ENCODE results near the gene CASTOR1.

The CASTOR1 gene

GRCh38 chr22:30297276-30297990, 8.1 kb upstream of the CASTOR1 start:
- DNase-seq = no peak

DNA sequence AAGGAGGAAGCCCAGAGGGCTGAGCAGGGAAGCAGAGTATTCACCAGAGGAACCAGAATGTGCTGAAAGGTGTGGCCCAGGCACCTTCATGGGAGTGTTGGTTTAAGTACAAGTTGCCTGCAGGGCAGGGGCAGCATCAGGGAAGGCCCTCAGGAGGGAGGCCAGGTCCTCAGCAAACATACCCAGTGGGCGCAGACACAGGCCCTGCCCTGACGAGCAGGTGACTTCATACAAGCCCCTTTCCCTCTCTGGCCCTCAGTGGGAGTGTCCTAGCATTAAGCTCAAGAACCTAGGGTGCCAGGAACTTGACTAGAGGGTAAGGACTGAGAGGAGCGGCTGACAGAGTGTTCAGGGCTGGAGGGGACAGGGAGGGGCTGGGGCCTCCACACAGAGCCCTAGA, 7.5 kb upstream of the CASTOR1 start:
- DNase-seq = no peak

DNA sequence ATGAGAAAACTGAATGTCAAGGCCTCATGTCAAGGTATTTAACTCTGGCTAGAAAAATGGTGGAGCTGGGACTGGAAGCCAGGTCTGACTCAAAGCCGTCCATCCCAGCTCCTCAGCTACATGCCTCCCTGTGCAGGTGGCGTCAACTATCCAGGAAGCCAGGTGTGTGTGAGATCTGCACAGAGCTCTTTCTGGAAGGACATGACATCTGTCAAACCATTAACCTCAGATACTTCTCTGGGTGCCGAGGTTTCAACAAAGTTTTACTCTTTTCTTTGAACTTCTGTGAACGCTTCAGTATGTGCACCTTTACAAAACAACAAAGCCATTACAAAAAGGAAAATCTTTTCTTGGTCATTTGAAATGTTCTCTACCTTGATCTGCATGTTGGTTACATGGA, 7.0 kb upstream of the CASTOR1 start:
- DNase-seq = no peak

DNA sequence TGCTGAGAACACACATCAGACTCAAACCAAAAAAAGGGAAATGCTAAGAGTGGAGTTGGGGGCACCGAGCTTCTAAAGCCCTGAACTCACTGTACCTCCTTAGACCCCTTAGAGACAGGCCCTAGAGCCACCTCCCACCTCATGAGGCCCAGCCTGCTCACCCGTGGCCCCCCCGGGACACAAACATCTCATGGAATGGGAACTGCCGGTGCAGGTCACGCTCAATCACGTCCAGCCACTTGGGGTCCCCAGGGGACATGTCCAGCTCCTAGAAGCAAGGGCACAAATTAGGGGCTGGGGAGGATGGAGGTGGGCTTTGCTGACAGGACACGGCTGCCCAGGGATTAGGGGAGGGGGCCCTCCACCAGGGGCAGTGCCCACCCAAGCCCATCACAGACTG, 6.3 kb upstream of the CASTOR1 start:
- no peak for DNase-seq

- DNase-seq = no peak
Measured at GRCh38 chr22:30294830-30295229, 5.5 kb upstream of the CASTOR1 start.

GRCh38 chr22:30294066-30294465, 4.8 kb upstream of the CASTOR1 start:
- DNase-seq = no peak

- no peak for DNase-seq
Measured at GRCh38 chr22:30293026-30293425, 3.7 kb upstream of the CASTOR1 start.

DNA sequence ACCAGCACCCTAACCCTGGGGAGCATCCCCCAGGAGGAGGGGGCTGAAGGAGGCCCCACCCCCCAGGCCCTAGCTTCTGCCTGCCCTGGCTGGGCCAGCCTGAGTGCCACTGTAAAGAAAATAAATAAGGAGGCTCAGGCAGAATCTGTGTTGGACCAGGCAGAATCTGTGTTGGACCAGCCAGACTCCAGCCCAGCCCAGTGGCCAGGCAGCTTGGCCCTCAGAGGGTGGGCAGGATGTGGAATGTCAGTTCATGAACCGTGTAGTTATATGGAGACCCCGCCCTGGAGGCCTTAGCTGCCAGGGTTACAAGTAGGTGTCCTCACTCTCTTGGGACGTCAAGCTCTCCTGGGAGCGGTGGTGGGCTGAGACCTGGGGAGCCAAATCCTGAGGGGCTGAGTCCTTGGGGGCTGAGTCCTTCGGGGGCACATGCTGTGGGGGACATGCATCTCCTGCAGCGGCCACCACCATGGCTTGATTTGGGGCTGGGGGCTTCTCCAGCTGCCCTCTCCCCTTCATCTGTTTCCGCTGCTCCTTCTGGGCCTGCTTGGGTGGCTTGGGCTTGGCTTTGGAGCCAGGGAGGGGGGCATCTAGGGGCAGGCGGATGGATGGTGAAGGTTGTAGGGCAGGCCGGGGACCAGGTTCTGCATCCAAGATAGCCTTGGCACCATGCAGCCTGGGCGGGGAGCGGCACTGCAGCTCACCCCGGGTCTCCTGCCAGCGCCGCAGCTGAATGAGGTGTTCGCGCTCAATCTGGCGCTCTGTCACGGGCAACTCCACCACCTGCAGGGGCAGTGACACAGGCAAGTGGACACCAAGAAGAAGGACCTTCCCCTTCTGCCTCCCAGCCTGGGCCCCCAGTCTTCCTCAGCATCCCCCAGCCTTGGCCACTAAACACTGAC, 3.0 kb upstream of the CASTOR1 start:
- no peak for DNase-seq

GRCh38 chr22:30291058-30291892, 2.0 kb upstream of the CASTOR1 start:
- DNase-seq = no peak

DNA sequence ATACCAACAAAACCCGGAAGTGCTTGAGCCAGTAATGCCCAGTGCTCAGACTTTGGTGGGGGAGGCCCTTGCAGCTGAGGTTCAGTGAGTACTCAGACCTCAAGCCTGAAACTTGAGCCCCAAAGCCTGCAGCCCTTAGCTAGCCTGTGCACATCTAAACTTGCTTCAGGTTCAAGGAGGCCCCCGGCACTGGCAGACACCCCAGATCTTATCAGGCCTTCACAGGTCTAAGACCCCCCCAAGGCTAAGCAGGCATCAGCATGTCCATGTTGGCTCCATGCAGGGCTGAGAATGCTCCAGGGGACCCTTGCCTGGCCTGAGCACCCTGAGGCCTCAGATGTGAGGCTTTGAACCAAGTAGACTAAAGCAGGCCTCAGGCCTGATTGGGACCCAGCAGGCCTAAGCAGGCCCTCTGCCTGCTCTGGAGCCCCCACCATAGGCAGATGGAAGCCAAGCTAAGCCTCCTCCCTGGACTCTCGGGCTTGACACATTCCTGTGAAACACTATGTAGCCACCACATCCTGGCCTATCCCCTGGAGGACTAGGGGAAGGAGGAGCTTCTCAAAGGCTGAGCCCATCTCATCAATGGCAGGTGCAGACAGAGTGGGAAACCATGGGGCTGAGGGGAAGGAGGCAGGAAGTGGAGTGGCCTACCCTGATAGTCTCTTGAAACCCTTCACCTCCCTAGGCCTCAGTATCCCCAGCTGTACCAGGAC, 1.2 kb upstream of the CASTOR1 start:
- DNase-seq = no peak

GRCh38 chr22:30289980-30290313, 642 bp upstream of the CASTOR1 start:
- DNase-seq = no peak

GRCh38 chr22:30288419-30289140, 725 bp downstream of the CASTOR1 start:
- DNase-seq = no peak

DNA sequence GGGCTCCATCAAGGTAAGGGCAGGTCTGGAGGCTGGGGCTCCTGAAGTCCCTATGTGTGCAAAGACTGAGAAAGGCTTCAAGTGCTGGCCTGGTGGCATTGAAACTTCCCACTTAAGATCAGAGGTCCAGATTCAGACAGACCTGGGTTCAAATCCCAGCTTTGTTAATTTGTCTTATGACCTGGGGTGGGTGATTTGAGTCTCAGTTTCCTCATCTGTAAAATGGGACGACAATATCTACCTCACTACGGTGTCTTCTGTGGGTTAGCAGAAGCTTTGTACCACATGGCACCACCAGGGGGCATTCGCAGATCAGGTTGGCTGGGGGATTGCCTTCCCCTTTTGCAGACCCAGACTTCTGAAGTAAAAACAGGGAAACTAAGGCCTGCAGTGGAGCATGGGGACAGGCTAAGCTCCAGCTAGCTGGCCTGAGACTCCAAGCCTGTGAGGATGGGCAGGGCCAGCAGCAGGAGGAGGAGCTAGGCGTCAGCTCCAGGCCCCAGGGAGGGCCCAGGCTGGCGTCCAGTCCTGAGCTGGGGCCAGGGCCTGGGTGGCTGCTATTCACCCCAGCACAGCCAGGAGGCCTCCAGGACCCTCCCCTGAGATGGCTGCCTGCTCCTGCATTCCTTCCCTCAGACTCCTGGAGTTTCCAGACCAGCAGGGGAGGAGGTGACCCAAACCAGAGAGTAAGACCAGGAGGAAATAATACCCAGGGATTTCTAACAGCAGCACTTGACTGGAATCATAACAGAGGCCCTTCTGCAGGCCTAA, 1.5 kb downstream of the CASTOR1 start:
- peak; percentile 48 for DNase-seq

- DNase-seq = no peak
Measured at GRCh38 chr22:30286813-30287647, 2.3 kb downstream of the CASTOR1 start.

- DNase-seq = no peak
Measured at GRCh38 chr22:30286331-30286730, 3.0 kb downstream of the CASTOR1 start.

DNA sequence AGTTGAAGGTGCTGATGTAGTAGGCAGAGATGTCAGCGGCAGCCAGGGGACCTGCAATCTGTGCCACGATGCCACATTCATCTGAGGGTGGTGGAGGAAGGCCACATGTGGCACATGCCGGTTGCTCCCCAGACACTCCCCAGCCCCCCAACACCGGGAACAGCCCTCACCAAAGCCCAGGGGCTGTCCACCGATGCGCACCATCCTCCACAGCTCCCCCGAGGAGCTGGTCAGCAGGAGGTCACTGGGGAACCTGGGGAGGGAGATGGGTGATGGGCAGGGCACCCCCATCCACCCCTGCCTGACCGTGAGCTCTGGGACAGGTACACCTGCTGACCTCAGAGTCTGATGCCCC, 3.5 kb downstream of the CASTOR1 start:
- no peak for DNase-seq

DNA sequence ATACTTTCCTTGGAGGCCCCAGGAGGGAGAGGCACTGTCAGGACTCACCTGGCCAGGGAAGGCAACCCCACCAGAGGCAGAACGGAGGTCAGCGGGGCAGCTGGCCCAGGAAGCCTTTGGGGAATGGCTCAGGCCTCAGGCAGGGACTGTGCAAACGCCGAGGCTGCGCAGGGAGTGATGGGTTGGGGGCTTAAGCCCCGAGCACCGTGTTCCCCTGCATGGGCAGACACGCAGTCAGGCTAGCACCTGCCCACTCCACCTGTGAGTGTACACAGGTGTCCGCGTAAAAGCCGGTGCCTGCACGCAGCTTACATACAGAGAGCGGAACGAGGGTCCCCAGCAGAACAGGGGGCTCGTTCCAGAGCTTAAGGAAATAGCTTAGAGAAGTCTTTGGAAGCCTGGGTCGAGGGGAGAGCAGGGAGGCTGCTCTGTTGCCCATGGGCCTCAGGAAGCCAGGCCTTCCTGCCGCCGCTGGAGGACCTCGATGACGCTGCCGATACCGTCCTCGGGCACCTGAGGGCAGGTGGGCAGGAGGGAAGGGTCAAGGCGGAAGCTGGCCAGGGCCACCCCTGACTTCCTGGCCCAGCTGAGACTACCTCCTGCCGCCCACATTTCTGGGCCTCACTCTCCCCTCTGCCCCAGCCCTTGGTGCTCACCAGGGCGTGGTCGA, 4.0 kb downstream of the CASTOR1 start:
- no peak for DNase-seq

- no peak for DNase-seq
Measured at GRCh38 chr22:30284666-30285065, 4.6 kb downstream of the CASTOR1 start.

GRCh38 chr22:30284172-30284571, 5.1 kb downstream of the CASTOR1 start:
- DNase-seq = no peak

DNA sequence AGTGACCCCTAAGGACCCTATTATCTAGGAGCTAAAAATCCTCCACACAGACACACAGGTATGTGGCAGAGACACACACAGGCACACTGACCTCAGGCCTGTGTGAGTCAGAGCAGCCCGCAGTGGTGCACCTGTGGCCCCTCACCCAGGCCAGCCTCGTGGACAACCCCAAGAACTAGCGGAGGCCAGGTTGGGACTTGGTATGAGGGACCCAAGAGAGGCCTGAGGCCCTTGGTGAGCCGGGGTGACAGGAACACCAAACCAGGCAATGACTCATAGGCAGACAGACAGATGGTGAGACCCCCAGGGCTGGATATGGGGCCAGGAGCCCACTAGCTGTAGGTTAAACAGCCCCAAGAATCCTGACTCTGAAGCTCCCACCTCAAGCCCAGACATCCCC, 6.0 kb downstream of the CASTOR1 start:
- DNase-seq = no peak
